Neural progenitor cell (in vitro differentiated cells): ENCODE measurements around the gene NTN4.

ENCODE experiments used
- CTCF ChIP-seq: fragments of 200-600 bp; sonication (generic); IDR thresholded peaks from 2 replicates; pipeline ENCODE4 v1.5.1; 2017; ENCODE audit warnings: antibody characterized with exemption, mild to moderate bottlenecking
- EZH2 ChIP-seq: fragments of 200-600 bp; sonication (generic); IDR thresholded peaks from 2 replicates; pipeline ENCODE4 v1.6.1; 2017; ENCODE audit warnings: antibody characterized with exemption, mild to moderate bottlenecking, moderate library complexity

GRCh38 chr12:95759039-95759438 lies 31.5 kb downstream of the NTN4 start:
- no peak for TF ChIP-seq CTCF
- no peak for TF ChIP-seq EZH2
